HUES64 (cell line): ENCODE measurements around the gene CISD2.
A peak's percentile ranks its signal among the peaks of the same experiment; 100 is the strongest.

ENCODE experiments used
- H3K27ac ChIP-seq: 2 replicates; pipeline ENCODE4 v1.7.0; 2013; ENCODE audit warnings: low read depth, low read length, inconsistent platforms
- H3K27me3 ChIP-seq: 2 replicates; pipeline ENCODE4 v1.6.1; 2013; ENCODE audit warnings: mild to moderate bottlenecking, low read length; ENCODE audit not compliant: insufficient read depth
- H3K36me3 ChIP-seq: 2 replicates; pipeline ENCODE4 v1.6.1; 2013; ENCODE audit warnings: mild to moderate bottlenecking, low read length; ENCODE audit not compliant: insufficient read depth
- H3K4me1 ChIP-seq: 2 replicates; pipeline ENCODE4 v1.6.1; 2013; ENCODE audit warnings: mild to moderate bottlenecking, low read length, moderate library complexity; ENCODE audit not compliant: insufficient read depth
- H3K4me3 ChIP-seq: 2 replicates; pipeline ENCODE4 v1.5.1; 2013; ENCODE audit warnings: mild to moderate bottlenecking, low read length, moderate library complexity
- H3K9ac ChIP-seq: 2 replicates; pipeline ENCODE4 v1.6.1; 2013; ENCODE audit warnings: mild to moderate bottlenecking, low read depth, low read length
- H3K9me3 ChIP-seq: 2 replicates; pipeline ENCODE4 v1.6.1; 2013; ENCODE audit warnings: low read depth, low read length; ENCODE audit not compliant: insufficient read depth
- WGBS: fragments of 150-250, 120-280 bp; methylation state at CpG from one replicate; pipeline ENCODE4 v1.1.7; 2013; ENCODE audit warnings: missing lambda C conversion rate; 5-methylcytosine and 5-hydroxymethylcytosine counted together

The CISD2 gene

DNA sequence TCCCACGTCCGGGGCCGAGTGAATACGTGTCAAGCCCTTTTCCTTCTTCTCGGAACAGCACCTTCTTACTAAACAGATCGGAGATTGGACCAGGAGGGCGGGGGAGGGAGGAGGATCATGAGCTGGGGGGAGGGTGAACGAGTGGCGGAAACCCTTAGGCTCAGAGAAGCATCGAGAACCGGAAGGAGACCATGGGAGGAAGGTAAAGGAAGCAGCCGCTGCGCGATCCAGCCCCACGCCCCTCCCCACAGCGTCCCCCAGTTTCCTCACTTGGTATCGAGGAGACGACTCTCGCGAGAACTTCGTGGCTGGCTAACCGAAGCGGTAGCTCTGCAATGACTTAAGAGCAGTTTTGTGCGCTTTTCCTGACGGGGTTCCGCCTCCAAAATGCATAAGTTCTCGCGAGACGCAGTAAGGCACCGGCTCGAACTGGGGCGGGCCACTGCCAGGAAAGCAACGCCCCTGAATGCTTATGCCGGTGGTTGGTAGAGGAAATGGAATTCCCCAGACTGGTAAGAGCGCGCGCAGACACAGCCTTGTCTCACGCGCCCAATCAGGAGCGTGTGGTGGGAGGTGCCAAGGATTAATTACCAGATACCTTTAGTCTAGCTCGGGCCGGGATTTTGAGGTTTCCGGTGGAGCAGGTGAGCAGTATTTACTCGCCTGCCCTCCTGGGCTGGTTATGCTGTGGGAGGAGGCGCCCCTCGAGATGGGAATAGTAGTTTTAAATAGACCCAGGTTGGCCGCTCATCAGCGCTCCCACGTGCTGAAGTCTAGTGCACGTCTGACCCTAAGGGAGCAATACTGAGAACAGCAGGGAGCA is 40.9 kb upstream of the CISD2 start:
- no peaks in the 10 kb centered on the region for H3K27me3 ChIP-seq
- no peaks in the 10 kb centered on the region for H3K9me3 ChIP-seq
- H3K27ac ChIP-seq: peak overlapping the region; percentile 100
- peaks cover 24% of the 10 kb centered on the region for H3K36me3 ChIP-seq
- peaks cover 46% of the 10 kb centered on the region for H3K4me1 ChIP-seq
- peak overlapping the region; percentile 98 for H3K9ac ChIP-seq
- WGBS: under 1% methylated on average over 49 of the region's 50 CpGs
- peak overlapping the region; percentile 82 for H3K4me3 ChIP-seq

DNA sequence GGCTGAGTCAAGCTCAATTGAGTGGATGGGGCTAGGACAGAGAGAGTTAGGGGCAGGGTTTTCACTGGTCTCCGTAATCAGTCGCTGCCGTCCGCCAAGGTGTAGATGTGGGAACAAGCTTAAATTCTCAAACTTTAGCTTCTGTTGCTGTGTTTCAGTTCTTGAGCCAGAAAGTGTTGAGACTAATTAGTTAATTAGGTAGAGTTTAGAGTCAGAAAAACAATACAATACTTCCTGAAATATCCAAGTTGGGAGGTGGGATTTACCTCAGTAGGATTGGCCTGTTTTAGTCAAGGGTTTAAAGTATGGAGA is 40.3 kb upstream of the CISD2 start:
- H3K4me1 ChIP-seq: peaks cover 46% of the 10 kb centered on the region
- H3K9ac ChIP-seq: peak overlapping the region; percentile 98
- WGBS: 0% methylated on average over 4 of the region's 4 CpGs
- no peaks in the 10 kb centered on the region for H3K9me3 ChIP-seq
- peak overlapping the region; percentile 100 for H3K27ac ChIP-seq
- peaks cover 19% of the 10 kb centered on the region for H3K36me3 ChIP-seq
- H3K4me3 ChIP-seq: peak overlapping the region; percentile 82
- no peaks in the 10 kb centered on the region for H3K27me3 ChIP-seq

- Histone ChIP-seq H3K4me3 (peak overlapping the region; percentile 82; the same call in 1 of the 2 replicates), H3K27me3 (no peaks in the 10 kb centered on the region), H3K9ac (no peak overlapping the region), H3K9me3 (no peaks in the 10 kb centered on the region), H3K36me3 (peaks cover 5% of the 10 kb centered on the region), H3K27ac (peak overlapping the region; percentile 58; the same call in 1 of the 2 replicates), H3K4me1 (peaks cover 37% of the 10 kb centered on the region)
- 95% methylated on average over 5 of the region's 7 CpGs for WGBS
Measured at GRCh38 chr4:102829803-102830202, 39.0 kb upstream of the CISD2 start.

DNA sequence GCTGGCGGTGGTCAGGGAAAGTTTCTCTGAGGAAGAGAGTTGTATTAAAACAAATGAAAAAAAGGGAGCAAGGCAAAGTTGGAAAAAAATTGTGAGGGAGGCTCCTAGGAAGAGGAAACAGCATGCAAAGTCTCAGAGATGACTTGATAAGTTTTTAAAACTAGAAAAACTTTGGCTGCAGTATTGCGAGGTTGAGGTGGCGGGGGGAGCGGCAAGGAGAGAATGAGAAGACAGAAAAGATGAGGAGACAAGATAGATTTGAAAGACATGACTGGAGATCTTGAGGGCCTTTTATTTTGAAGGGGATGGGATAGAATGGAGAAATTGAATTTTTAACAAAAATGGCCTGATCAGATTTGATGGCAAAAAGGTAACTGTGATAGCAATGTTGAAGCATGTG is 36.7 kb upstream of the CISD2 start:
- no peaks in the 10 kb centered on the region for H3K27me3 ChIP-seq
- H3K36me3 ChIP-seq: no peaks in the 10 kb centered on the region
- WGBS: 94% methylated on average over 4 of the region's 4 CpGs
- H3K4me1 ChIP-seq: peaks cover 37% of the 10 kb centered on the region
- H3K27ac ChIP-seq: no peak overlapping the region
- H3K9me3 ChIP-seq: no peaks in the 10 kb centered on the region
- no peak overlapping the region for H3K4me3 ChIP-seq
- no peak overlapping the region for H3K9ac ChIP-seq

GRCh38 chr4:102832667-102833066 is 36.1 kb upstream of the CISD2 start:
- Histone ChIP-seq H3K9ac (no peak overlapping the region), H3K36me3 (no peaks in the 10 kb centered on the region), H3K27me3 (no peaks in the 10 kb centered on the region), H3K27ac (no peak overlapping the region), H3K4me1 (peaks cover 37% of the 10 kb centered on the region), H3K9me3 (no peaks in the 10 kb centered on the region), H3K4me3 (no peak overlapping the region)
- 88% methylated on average over 1 of the region's 1 CpG for WGBS

GRCh38 chr4:102836596-102836995 is 32.2 kb upstream of the CISD2 start:
- H3K4me3 ChIP-seq: no peak overlapping the region
- no peaks in the 10 kb centered on the region for H3K36me3 ChIP-seq
- no peaks in the 10 kb centered on the region for H3K27me3 ChIP-seq
- no peaks in the 10 kb centered on the region for H3K9me3 ChIP-seq
- no peak overlapping the region for H3K27ac ChIP-seq
- H3K4me1 ChIP-seq: peaks cover 14% of the 10 kb centered on the region
- no peak overlapping the region for H3K9ac ChIP-seq
- WGBS: 100% methylated on average over 1 of the region's 1 CpG

- H3K4me1 ChIP-seq: no peaks in the 10 kb centered on the region
- no peak overlapping the region for H3K4me3 ChIP-seq
- H3K9ac ChIP-seq: no peak overlapping the region
- no peaks in the 10 kb centered on the region for H3K36me3 ChIP-seq
- no peaks in the 10 kb centered on the region for H3K9me3 ChIP-seq
- H3K27ac ChIP-seq: no peak overlapping the region
- H3K27me3 ChIP-seq: no peaks in the 10 kb centered on the region
- 92% methylated on average over 3 of the region's 3 CpGs for WGBS
Measured at GRCh38 chr4:102842367-102842766, 26.4 kb upstream of the CISD2 start.

DNA sequence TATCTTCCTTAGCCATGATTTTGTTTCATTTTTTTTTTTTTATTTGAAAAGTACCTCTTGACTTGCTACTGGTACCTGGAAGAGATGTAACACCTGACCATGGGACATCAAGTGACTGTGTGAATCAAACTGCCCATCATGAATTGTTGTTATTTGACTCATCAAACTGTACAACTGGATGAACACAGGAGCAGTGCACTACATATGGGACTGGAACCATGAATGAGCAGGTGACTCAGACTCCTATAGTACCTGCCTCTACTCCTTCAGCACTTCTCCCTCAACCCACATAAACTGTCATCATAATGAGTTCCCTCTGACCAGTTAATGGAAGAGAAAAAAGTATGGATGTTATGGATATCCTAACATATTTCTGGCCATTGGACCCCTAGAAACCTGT is 25.5 kb upstream of the CISD2 start:
- Histone ChIP-seq H3K4me1 (no peaks in the 10 kb centered on the region), H3K36me3 (no peaks in the 10 kb centered on the region), H3K9me3 (no peaks in the 10 kb centered on the region), H3K27me3 (no peaks in the 10 kb centered on the region), H3K4me3 (no peak overlapping the region), H3K9ac (no peak overlapping the region), H3K27ac (no peak overlapping the region)

GRCh38 chr4:102843938-102844337 is 24.9 kb upstream of the CISD2 start:
- Histone ChIP-seq H3K27ac (no peak overlapping the region), H3K4me1 (no peaks in the 10 kb centered on the region), H3K4me3 (no peak overlapping the region), H3K27me3 (no peaks in the 10 kb centered on the region), H3K36me3 (no peaks in the 10 kb centered on the region), H3K9ac (no peak overlapping the region), H3K9me3 (no peaks in the 10 kb centered on the region)
- 100% methylated on average over 1 of the region's 1 CpG for WGBS

- no peak overlapping the region for H3K4me3 ChIP-seq
- H3K36me3 ChIP-seq: no peaks in the 10 kb centered on the region
- no peak overlapping the region for H3K9ac ChIP-seq
- no peaks in the 10 kb centered on the region for H3K4me1 ChIP-seq
- H3K9me3 ChIP-seq: no peaks in the 10 kb centered on the region
- H3K27me3 ChIP-seq: no peaks in the 10 kb centered on the region
- WGBS: 97% methylated on average over 8 of the region's 8 CpGs
- no peak overlapping the region for H3K27ac ChIP-seq
Measured at GRCh38 chr4:102847687-102848086, 21.1 kb upstream of the CISD2 start.

- Histone ChIP-seq H3K4me3 (no peak overlapping the region), H3K27me3 (no peaks in the 10 kb centered on the region), H3K4me1 (no peaks in the 10 kb centered on the region), H3K9me3 (no peaks in the 10 kb centered on the region), H3K9ac (no peak overlapping the region), H3K36me3 (no peaks in the 10 kb centered on the region), H3K27ac (no peak overlapping the region)
- 80% methylated on average over 3 of the region's 3 CpGs for WGBS
Measured at GRCh38 chr4:102849579-102850104, 19.1 kb upstream of the CISD2 start.
